GM12878 (cell line): ENCODE data around the gene C3orf20. TPM values are rescaled to one million over a fixed set of nuclear protein-coding genes. Genes with fewer than 3 reads are reported as not detected.

Experiments
- ATAC-seq: fragments of 200-7000 bp; cut with Tn5 transposase; 3 replicates; pipeline ENCODE4 v1.9.1; 2020; ENCODE audit warnings: mild to moderate bottlenecking, moderate library complexity
- BruUV-seq: library from RNA; stranded (reverse); fragments of 400-500 nt; replicated peaks from 2 replicates; lab custom pipeline; 2021; lab: Mats Ljungman, UMichigan
- CTCF ChIA-PET: fragments of 300-600 bp; sonication (Branson Sonifier 250); formaldehyde crosslinking; extraction: SDS; loops from one replicate; lab custom pipeline; 2021; ENCODE audit warnings: inconsistent platforms; lab: Yijun Ruan, JAX
- POLR2A ChIA-PET: fragments of 350-600 bp; formaldehyde crosslinking; extraction: SDS; loops from one replicate; lab custom pipeline; 2021; ENCODE audit warnings: inconsistent platforms; lab: Charles Lee
- RAD21 ChIA-PET: fragments of 300-600 bp; sonication (Branson Sonifier 250); formaldehyde crosslinking; loops from one replicate; lab custom pipeline; 2023; ENCODE audit warnings: antibody characterized with exemption; ENCODE audit not compliant: unreplicated experiment; lab: Charles Lee
- SMC1A ChIA-PET: fragments of 300-600 bp; sonication (Branson Sonifier 250); formaldehyde crosslinking; loops from one replicate; lab custom pipeline; 2023; ENCODE audit not compliant: unreplicated experiment, uncharacterized antibody; lab: Charles Lee
- DNase-seq: peaks from one replicate; pipeline ENCODE4 v3.0.0-alpha.2; 2011; ENCODE audit warnings: low read depth, low spot score
- FAIRE-seq: peaks from 3 replicates; lab custom pipeline; 2011; peaks lifted over from hg19 to GRCh38; lab: Jason Lieb, UNC
- H2AFZ ChIP-seq: 2 replicates; pipeline ENCODE4 v1.6.0; 2011; ENCODE audit warnings: low read depth, low read length, control low read depth; ENCODE audit not compliant: control insufficient read depth
- H3K27ac ChIP-seq: 2 replicates; pipeline ENCODE4 v1.5.1; 2011; ENCODE audit warnings: control low read depth; ENCODE audit not compliant: control insufficient read depth, insufficient read depth
- H3K27me3 ChIP-seq, 2 experiments: replicated peaks in 1 of 2; 2 replicates each; pipeline versions ENCODE4 v1.6.0 to v1.6.1; 2011; ENCODE audit warnings: low read length in 1 of 2; ENCODE audit not compliant: control insufficient read depth in 2 of 2, insufficient read depth in 2 of 2
- H3K36me3 ChIP-seq, 2 experiments: 2 replicates each; pipeline ENCODE4 v1.5.1; 2011; ENCODE audit warnings: low read length in 1 of 2; ENCODE audit not compliant: control insufficient read depth in 2 of 2, insufficient read depth in 2 of 2
- H3K4me1 ChIP-seq: 2 replicates; pipeline ENCODE4 v1.6.1; 2011; ENCODE audit warnings: mild to moderate bottlenecking, low read length, moderate library complexity, mixed read lengths; ENCODE audit not compliant: control insufficient read depth, insufficient read depth
- H3K4me2 ChIP-seq: 2 replicates; pipeline ENCODE4 v1.6.0; 2011; ENCODE audit warnings: control low read depth; ENCODE audit not compliant: control insufficient read depth, insufficient read depth
- H3K4me3 ChIP-seq: fragments of 200-600 bp; sonication (generic); 2 replicates; pipeline ENCODE4 v1.5.1; 2016
- H3K79me2 ChIP-seq: 2 replicates; pipeline ENCODE4 v1.6.0; 2011; ENCODE audit warnings: low read length; ENCODE audit not compliant: control insufficient read depth, insufficient read depth
- H3K9ac ChIP-seq: 2 replicates; pipeline ENCODE4 v1.8.0; 2011; ENCODE audit warnings: low read length, control low read depth, mixed read lengths; ENCODE audit not compliant: control insufficient read depth, insufficient read depth
- H3K9me3 ChIP-seq: replicated peaks from 3 replicates; pipeline ENCODE4 v1.5.1; 2011; ENCODE audit warnings: mild to moderate bottlenecking, low read length; ENCODE audit not compliant: control insufficient read depth, insufficient read depth
- H4K20me1 ChIP-seq: 2 replicates; pipeline ENCODE4 v1.6.0; 2011; ENCODE audit not compliant: control insufficient read depth, insufficient read depth
- BCLAF1 ChIP-seq: fragments of 450-650 bp; IDR thresholded peaks from 2 replicates; pipeline ENCODE4 v1.6.1; 2017; ENCODE audit warnings: antibody characterized with exemption, mild to moderate bottlenecking, moderate library complexity
- BHLHE40 ChIP-seq, 2 experiments: fragments of 450-650 bp in 1 of 2; IDR thresholded peaks; 2 replicates each; pipeline ENCODE4 v1.6.1; 2011 to 2017; ENCODE audit warnings: low read depth in 2 of 2, borderline replicate concordance in 1 of 2, improper control_type of control experiment in 1 of 2, low read length in 1 of 2, mild to moderate bottlenecking in 1 of 2
- BRCA1 ChIP-seq: IDR thresholded peaks from 2 replicates; pipeline ENCODE4 v1.6.1; 2011; ENCODE audit warnings: low read depth, low read length, improper control_type of control experiment
- CEBPZ ChIP-seq: fragments of 150-350 bp; IDR thresholded peaks from 2 replicates; pipeline ENCODE4 v1.6.1; 2016; ENCODE audit warnings: low read depth, low read length
- CREM ChIP-seq: IDR thresholded peaks from 2 replicates; pipeline ENCODE4 v1.6.1; 2014; ENCODE audit warnings: antibody characterized with exemption, low read depth
- ETV6 ChIP-seq, 2 experiments: fragments of 450-650 bp in 1 of 2; IDR thresholded peaks in 1 of 2; conservative IDR thresholded peaks in 1 of 2; 2 replicates each; pipeline ENCODE4 v1.6.1; 2014; ENCODE audit warnings: antibody characterized with exemption in 1 of 2, borderline replicate concordance in 1 of 2, low read depth in 1 of 2, mild to moderate bottlenecking in 1 of 2, moderate library complexity in 1 of 2
- FOXM1 ChIP-seq: IDR thresholded peaks from 2 replicates; pipeline ENCODE4 v1.6.1; 2012; ENCODE audit warnings: low read depth, mild to moderate bottlenecking, inconsistent platforms, low read length, moderate library complexity
- MEF2A ChIP-seq: IDR thresholded peaks from 2 replicates; pipeline ENCODE4 v1.6.1; 2011; ENCODE audit warnings: low read depth, mild to moderate bottlenecking, low read length, moderate library complexity; ENCODE audit not compliant: insufficient read depth
- MTA3 ChIP-seq: IDR thresholded peaks from 2 replicates; pipeline ENCODE4 v1.6.1; 2012; ENCODE audit warnings: low read length, inconsistent platforms, borderline replicate concordance
- POLR2AphosphoS5 ChIP-seq: IDR thresholded peaks from 2 replicates; pipeline ENCODE4 v1.6.1; 2011; ENCODE audit warnings: mild to moderate bottlenecking, low read length, inconsistent platforms
- RB1 ChIP-seq: fragments of 450-650 bp; formaldehyde crosslinking; IDR thresholded peaks from 2 replicates; pipeline ENCODE4 v1.6.1; 2017; ENCODE audit warnings: mild to moderate bottlenecking, borderline replicate concordance
- RBBP5 ChIP-seq: fragments of 200-600 bp; sonication (generic); conservative IDR thresholded peaks from 2 replicates; pipeline ENCODE4 v1.6.1; 2016
- TCF3 ChIP-seq: IDR thresholded peaks from 2 replicates; pipeline ENCODE4 v1.6.1; 2012; ENCODE audit warnings: low read depth, mild to moderate bottlenecking, low read length, borderline replicate concordance; ENCODE audit not compliant: insufficient read depth
- ZNF274 ChIP-seq: IDR thresholded peaks from one replicate; pipeline ENCODE4 v1.8.0; 2011; ENCODE audit not compliant: insufficient read length, insufficient read depth
- ZNF622 ChIP-seq: fragments of 450-650 bp; IDR thresholded peaks from 2 replicates; pipeline ENCODE4 v1.6.1; 2017; ENCODE audit warnings: mild to moderate bottlenecking, inconsistent platforms
- ZSCAN29 ChIP-seq: fragments of 450-650 bp; IDR thresholded peaks from 2 replicates; pipeline ENCODE4 v1.6.1; 2017; ENCODE audit warnings: mild to moderate bottlenecking, moderate library complexity
- WGBS: methylation state at CpG from one replicate; pipeline ENCODE4 v1.1.6; 2016; ENCODE audit warnings: low lambda C conversion rate; ENCODE audit not compliant: insufficient replicate concordance, insufficient coverage; ENCODE audit errors: missing lambda C conversion rate; 5-methylcytosine and 5-hydroxymethylcytosine counted together
- in situ Hi-C: fragments of 300-500 bp; cut with MboI; formaldehyde crosslinking; loops from 9 replicates; pipeline ENCODE4 v1.14.3; 2018; ENCODE audit warnings: mixed read lengths
- intact Hi-C: fragments of 100-400 bp; cut with micrococcal nuclease; formaldehyde crosslinking; loops from one replicate; pipeline ENCODE4 v1.14.2; 2022; ENCODE audit not compliant: unreplicated experiment
- polyA plus RNA-seq, 11 experiments: library from polyadenylated mRNA; depleted of rRNA in 4 of 11; unstranded in 6 of 11; stranded (reverse) in 5 of 11; fragments of >200 nt; fragmentation: Nextera tagmentation in 4 of 11; fragmentation: Illumina TruSeq in 1 of 11; extraction: Ambion mirVana in 4 of 11; extraction: Trizol in 1 of 11; gene quantifications; 1 replicate in 1 of 11; 2 replicates in 10 of 11; pipeline versions ENCODE4 v1.2.1 to v1.2.3, GENCODE V29; 2011 to 2016; ENCODE audit warnings: inconsistent platforms in 2 of 11, missing spikeins in 2 of 11, low read depth in 1 of 11
- total RNA-seq, 4 experiments: library from RNA; depleted of rRNA in 3 of 4; stranded (reverse); fragments of >200 nt in 3 of 4; fragmentation: Illumina TruSeq in 1 of 4; extraction: Trizol in 1 of 4; gene quantifications; 2 replicates each; pipeline versions ENCODE4 v1.2.1 to v1.2.3, GENCODE V29; 2013 to 2021
- TF ChIP-seq, protein P1 (sequence below): IDR thresholded peaks from 2 replicates; pipeline ENCODE4 v1.6.1; 2011; ENCODE audit warnings: borderline replicate concordance, low read depth, mild to moderate bottlenecking, moderate library complexity, low read length; ENCODE audit not compliant: insufficient read depth, poor library complexity, severe bottlenecking

Gene C3orf20
- total and polyA plus RNA-seq, 10 of the 15 experiments (the other 5 are each of a cell fraction or from before 2014, with no cell fraction given), result 0.05 to 2.9 (median 1.0) TPM

DNA sequence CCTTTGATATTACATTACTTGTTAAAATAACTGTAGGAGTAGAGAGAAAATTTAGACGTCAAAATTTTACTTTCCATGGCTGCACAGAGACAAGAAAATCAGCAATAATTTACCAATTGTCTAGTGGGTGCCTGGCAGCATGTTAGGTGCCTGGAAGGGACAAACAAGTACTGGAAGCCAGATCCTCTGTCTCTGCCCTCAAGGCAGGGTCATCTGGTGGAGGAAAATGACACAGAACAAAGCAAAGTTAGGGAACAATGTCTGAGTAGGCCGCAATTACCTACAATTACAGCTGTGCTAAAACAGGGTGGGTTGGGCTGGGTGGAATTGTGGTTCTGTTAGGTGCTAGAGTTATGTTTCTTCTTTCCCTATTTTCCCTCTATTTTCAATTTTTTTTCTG lies 16.0 kb upstream of the C3orf20 start:
- CTCF ChIA-PET, result interaction anchor here (0.5 to 4.1 kb wide), 3 partner anchors 77 to 168 kb away, joined by 3 to 22 read pairs (median 4); no protein-coding TSS in a partner anchor
- Histone ChIP-seq H3K9me3 (no peaks in the 10 kb centered on the region), H3K79me2 (peaks cover 5% of the 10 kb centered on the region), H4K20me1 (no peaks in the 10 kb centered on the region), H3K27me3 (no peaks in the 10 kb centered on the region), H3K9ac (no peak overlapping the region), H3K4me3 (no peak overlapping the region), H3K36me3 (peaks cover 17 to 57% of the 10 kb centered on the region in 2 experiments), H2AFZ (no peak overlapping the region), H3K27ac (no peak overlapping the region), H3K4me1 (peaks cover 7% of the 10 kb centered on the region; the same call in 1 of the 2 replicates), H3K4me2 (no peak overlapping the region)
- 98% methylated on average over 2 of the region's 2 CpGs for WGBS
- FAIRE-seq, result no peak
- BruUV-seq, result no TSS peak
- in situ Hi-C loops, result no loop called here
- intact Hi-C loops, result no loop called here
- SMC1A ChIA-PET, result interaction anchor here (2.4 kb wide), 1 partner anchor 122 kb away, joined by 8 read pairs; no protein-coding TSS in a partner anchor
- no peak for ATAC-seq
- POLR2A ChIA-PET, result no interaction called here
- RAD21 ChIA-PET, result no interaction called here
- DNase-seq, result no peak
- TF ChIP-seq CREM (no peak), BHLHE40 (IDR thresholded peaks at IDR 0.05; ENCODE audit: borderline replicate concordance in 1 of 2, low read depth in 2 of 2, low read length in 1 of 2) (no peak), MTA3 (no peak), RBBP5 (no peak), ZNF274 (no peak), FOXM1 (no peak), ZNF622 (no peak), POLR2AphosphoS5 (no peak), BRCA1 (no peak), MEF2A (no peak), CEBPZ (no peak), ETV6 (conservative IDR thresholded peaks at IDR 0.05 in 1 of 2, IDR thresholded peaks at IDR 0.05 in 1 of 2; ENCODE audit: borderline replicate concordance in 1 of 2, low read depth in 1 of 2) (no peak), RB1 (no peak), TCF3 (no peak), BCLAF1 (no peak), ZSCAN29 (no peak)
- TF ChIP-seq, protein P1, sequence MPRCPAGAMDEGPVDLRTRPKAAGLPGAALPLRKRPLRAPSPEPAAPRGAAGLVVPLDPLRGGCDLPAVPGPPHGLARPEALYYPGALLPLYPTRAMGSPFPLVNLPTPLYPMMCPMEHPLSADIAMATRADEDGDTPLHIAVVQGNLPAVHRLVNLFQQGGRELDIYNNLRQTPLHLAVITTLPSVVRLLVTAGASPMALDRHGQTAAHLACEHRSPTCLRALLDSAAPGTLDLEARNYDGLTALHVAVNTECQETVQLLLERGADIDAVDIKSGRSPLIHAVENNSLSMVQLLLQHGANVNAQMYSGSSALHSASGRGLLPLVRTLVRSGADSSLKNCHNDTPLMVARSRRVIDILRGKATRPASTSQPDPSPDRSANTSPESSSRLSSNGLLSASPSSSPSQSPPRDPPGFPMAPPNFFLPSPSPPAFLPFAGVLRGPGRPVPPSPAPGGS, result no peak
